HL-60/S4 treated with phorbol 12-myristate 13-acetate at 8.2 ng/mL for 4 days and 3 days (cell line): ENCODE measurements around the gene MTM1.

Source experiments
- in situ Hi-C: fragments of 300-500 bp; cut with MboI; formaldehyde crosslinking; loops from 2 replicates; pipeline ENCODE4 v1.15.0; 2022; ENCODE audit warnings: low sequenced_read_pairs

Gene MTM1

GRCh38 chrX:150568320-150569154, at the start of gene MTM1:
Gene MTM1 (plus strand): TSS chrX:150568621. CDS start chrX:150592615, 23,994 bp downstream.
- in situ Hi-C loops, result no loop called here

DNA sequence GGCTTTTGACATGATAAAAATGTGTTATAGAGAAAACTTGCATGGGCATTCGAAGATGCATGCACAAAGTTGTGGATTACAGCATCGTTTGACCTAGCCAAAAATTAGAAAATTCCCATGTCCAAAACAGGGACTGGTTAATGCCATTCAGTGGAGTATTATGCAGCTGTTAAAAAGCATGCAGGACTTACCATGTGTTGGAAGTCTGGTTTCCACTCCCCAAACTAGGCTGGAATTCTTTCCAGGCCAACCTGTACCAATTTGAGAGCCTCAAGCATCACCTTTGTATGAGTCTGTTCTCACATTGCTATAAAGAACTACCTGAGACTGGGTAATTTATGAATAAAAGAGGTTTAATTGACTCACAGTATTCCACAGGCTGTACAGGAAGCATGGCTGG, 45.9 kb upstream of the MTM1 start:
- in situ Hi-C loops, result no loop called here

DNA sequence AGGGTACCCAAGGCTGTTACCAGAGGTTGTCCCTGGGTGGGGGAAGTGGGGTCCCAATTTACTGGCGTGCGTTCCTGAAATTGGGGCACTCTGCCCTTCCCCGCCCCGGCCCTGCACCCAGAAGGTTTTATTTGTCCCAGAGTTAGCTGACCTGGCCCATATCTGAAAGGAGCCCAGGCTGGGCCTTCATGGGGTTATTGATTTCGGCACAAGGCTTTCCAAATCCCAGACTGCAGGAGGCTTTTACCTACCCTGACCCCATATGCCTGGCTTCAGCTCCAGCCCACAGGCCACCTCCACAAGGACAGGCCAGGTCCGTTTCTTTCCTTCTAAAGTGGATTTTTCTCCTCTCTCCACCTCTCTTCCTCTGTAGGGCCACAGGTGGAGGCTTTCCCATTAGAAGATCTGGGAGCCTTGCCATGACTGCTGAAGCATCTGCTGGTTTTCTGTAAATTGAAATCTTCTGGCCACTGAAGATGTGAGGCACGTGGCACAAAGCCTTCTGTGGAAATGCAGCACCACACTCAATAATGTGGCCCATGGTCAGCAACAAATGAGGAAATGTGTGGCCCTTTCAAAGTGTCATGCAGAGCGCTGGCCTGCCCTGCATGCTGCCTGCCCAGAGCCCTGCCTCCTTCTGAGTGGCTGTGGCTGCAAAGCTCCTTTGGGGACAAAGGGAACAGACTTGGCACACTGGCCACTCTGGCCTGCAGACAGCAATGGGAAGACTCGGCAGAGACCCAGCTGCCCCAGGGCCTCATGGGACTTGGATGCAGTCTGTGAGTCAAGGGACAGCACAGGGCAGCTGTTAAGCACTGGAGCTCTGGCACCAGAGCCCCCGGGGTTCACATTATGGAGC, 43.1 kb upstream of the MTM1 start:
- in situ Hi-C loops, result no loop called here

DNA sequence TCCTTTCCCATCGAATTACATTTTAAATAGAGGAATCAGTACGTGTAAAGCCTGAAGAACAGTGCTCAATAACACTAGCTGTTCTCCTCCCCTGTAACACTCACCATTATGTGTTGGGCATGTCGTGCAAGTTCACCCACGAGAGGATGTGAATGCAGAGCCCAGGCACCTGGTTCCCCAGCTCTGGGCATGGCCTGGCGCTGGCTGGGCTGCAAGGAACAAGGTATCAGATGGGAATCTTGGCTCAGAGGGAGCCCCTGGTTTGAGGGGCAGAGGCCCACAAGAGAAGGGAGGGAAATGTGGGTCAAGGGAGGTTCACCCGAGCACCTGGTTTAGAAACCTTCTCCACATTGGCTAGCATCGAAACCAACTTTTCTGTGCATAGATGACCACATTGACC, 41.7 kb upstream of the MTM1 start:
- in situ Hi-C loops, result no loop called here

DNA sequence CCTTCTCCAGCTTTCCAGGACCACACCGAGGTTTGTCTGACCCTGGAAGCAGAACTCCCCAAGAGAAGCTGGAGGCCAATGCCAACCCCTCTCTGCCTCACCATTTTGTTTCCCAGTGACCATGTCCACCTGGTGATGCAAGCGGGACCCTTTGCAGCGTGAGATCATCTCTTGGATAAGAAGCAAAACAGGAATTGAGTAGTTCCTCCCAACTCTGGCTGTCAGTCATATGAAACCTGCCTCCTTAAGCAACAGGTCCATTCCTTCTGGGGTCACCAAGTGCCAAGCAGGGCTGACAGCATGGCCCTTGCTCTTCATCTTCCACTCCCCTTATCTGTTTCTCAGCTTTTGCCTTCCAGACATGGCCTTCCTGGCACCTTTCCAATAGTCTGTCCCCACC, 41.3 kb upstream of the MTM1 start:
- in situ Hi-C loops, result no loop called here

GRCh38 chrX:150529587-150529986, 38.8 kb upstream of the MTM1 start:
- in situ Hi-C loops, result no loop called here

GRCh38 chrX:150530821-150531220, 37.6 kb upstream of the MTM1 start:
- in situ Hi-C loops, result no loop called here

DNA sequence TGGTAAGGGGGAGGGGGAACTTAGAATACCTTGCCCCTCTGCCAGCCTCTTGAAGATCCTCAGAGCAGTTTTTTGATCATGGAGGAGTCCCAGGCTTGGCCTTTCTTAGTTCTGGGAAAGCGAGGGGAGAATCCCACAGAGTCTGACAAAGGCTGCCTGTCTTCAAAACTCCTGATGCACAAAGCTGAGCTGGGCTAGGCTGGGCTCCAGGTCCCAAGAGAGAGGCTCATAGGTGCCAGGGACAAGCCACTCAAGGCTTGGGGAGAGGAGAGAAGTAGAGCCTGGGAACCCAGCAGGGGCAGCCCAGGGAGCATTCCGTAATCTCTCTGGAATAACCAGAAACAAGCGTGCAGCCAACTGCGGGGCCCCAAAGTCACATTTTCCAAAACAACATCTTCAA, 37.0 kb upstream of the MTM1 start:
- in situ Hi-C loops, result no loop called here

DNA sequence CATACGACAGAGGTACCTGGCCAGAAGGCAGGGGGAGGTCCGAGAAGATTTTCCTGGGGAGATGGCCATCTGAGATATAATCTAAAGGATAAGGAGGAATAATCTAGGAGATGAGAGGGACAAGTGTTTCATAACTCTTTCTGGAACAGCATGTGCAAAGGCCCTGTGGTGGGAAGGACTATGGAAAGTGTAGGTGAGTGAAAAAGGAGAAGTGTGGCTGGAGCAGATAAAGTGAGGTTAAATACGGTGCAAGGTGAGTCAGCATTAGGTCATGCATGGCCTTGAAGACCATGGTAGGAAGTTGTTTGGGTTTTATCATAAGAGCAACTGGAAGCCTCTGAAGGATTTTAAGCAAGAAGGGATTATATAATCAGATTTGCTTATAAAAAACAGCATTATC, 34.6 kb upstream of the MTM1 start:
- in situ Hi-C loops, result no loop called here

GRCh38 chrX:150536455-150537116, 31.8 kb upstream of the MTM1 start:
- in situ Hi-C loops, result no loop called here

DNA sequence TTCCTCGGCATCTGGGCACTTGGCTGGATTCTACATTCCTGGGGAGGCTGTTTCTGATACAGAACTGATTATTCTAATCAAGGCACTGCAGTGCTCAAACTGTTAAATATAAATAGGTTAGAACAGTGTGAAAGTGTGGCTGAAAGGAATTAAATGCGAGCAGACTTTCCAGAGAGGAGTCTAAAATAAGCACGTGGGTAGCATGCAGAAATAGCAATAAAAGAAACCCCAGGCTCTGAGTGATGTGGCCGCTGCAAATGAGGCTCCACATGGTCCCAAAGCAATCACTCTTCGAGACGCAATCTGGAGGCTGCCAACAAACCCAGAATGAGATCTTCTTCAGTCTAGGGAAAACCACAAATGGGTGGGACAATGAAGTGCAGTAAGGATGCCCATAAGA, 30.6 kb upstream of the MTM1 start:
- in situ Hi-C loops, result no loop called here

- in situ Hi-C loops, result no loop called here
Observed at GRCh38 chrX:150540965-150541364, 27.5 kb upstream of the MTM1 start.

DNA sequence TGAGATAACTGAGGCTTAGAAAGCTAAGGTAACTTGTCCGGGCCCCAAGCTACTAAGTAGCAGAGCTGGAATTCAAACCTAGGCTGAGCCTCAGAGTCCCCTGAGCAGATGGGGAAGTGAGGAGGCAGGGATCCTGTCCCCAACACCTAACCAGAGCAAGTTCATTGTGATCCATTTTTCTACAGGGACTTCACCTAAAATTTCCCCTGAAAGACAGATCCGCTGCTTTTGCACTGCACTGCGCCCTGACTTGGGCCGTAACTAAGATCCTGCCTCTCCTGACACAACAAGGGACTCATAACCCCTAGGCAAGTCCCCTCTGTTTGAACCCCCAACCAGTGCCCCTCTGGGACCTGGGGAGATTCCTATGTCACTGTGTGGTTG, 25.6 kb upstream of the MTM1 start:
- in situ Hi-C loops, result no loop called here

- in situ Hi-C loops, result no loop called here
Observed at GRCh38 chrX:150543230-150544155, 24.9 kb upstream of the MTM1 start.

DNA sequence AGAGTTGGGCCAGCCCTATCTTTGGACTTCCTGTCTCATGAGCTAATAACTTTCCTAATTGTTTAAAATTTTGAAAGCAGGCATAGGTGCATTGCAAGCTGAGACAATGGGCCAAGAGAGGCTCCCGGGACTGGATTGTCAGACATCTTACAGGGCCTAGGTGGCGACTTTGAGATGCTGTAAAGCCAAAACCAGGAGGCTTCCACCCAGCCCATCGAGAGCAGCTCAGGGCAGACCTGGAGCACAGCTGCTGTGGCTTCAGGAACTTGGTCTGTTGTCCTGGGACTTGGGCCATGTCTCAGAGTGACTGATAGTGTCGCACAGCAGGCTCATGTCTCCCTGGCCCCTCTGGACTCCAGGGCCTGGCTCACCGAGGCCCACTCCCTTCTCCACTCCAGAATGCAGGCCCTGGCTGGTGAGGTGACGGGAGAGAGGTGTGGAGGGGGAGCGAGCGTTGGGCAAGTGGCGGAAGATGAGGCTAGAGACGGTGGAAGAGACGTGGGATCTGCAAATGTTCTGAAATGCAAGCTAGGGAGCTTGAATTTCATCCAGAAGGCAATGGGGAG, 24.1 kb upstream of the MTM1 start:
- in situ Hi-C loops, result no loop called here

DNA sequence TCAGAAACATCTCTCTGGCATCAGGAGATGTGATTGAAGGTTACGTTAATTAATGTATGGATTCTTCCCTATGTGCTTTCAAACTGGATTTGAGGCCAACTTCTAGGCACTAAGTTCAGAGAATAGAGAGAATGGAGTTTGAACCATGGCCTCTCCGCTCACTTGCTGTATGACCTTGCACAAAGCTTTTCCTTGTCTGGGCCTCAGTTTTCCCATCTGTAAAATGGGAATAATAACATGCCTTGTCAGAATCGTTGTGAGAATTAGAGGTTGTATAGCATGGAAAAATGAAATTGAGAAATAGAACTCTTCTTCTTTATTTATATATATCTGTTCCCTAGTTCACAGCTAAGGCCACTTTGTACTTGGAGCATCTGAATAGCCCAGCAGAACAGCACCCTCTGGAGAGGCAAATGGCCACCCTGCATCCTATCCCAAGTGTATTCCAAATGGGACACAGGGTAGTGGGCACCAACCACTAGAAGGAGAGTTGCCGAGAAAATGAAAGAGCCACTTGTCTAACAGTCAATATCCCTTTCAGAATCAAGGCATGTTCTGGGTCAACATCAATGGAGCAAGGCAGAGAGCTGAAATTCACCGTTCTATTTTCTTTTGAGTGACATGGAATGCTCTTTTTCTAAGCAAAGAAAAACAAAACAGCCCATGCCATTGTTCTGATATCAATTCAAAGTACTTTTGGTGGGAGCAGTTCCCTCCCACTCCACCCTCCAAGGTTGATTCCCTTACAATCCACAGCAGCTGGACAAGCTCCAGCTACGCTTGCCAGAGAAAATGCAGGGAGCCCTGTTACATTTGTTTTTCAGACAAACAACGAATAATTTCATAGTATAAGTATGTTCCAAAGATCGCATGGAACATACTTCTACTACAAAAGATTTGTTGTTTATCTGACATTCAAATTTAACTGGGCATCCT, 23.3 kb upstream of the MTM1 start:
- in situ Hi-C loops, result no loop called here

DNA sequence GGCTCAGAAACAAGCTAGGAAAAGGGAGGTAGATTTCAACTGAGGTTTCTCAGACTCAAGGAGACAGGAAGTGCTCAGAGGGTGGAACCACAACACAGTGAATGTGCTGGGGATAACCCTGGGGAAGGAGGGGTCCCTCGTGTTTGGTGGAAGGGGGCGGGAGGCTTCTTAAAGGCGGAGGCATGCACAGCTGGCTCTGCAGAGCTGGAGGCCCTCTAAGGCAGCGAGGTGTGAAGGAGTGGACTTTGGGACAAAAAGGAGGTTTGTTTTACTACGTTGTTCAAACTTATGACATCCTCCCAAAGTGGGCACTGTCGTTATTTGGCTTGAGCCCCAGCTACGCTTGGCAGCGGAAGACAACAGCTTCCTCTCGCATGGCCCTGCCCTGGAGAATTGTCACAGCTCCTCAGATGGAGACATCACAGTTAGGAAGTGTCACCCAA, 21.7 kb upstream of the MTM1 start:
- in situ Hi-C loops, result no loop called here

GRCh38 chrX:150547375-150548115, 20.9 kb upstream of the MTM1 start:
- in situ Hi-C loops, result no loop called here
